ENCODE results near the gene CLEC11A. TPM values are rescaled to one million over a fixed set of nuclear protein-coding genes. Genes with fewer than 3 reads are reported as not detected.

CLEC11A gene
- total RNA-seq, 1 experiment from 2014 or later, result not detected

DNA sequence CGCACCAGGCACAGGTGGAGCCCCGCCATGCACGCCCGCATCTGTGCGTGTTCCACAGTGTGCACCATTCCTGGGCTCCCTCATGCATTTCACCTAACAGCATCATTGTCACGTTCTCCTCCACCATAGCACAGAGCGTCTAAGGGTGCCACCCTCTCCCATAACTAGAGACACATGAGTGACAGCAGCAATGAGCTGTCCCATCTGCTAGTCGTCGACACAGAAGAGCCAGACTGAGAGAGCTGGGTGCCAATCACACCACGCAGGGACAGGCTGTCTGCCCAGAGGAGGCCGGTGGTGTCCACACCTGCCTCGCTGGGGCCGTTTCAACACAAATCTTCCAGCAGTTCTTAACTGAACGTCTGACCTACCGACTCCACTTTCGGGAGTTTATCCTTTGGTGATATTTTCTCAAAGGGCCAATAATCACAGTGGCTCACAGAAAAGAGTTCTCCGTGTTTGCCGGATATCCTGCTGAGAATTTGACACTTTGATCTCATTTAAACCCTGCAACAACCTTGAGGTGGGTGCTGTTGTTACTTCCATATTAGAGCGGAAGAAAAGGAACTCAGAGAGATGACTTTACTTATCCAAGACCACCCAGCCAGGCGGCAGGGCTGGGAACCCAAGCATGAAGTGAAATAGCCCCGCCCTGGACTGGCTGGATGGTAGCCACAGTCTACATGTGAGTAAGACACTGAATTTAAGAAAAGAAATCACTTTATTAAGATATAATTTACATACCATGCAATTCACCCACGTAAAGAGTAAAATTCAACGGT is 16.2 kb downstream of the CLEC11A start:
- no peaks in the 10 kb centered on the region for H3K4me1 ChIP-seq (ENCODE audit: control insufficient read depth, insufficient read depth, low read length)
- H3K9me3 ChIP-seq (ENCODE audit: control insufficient read depth, insufficient read depth, low read depth, low read length), result no peaks in the 10 kb centered on the region
- BruUV-seq (replicated peaks), result no TSS peak
- POLR2A ChIA-PET, result no interaction called here
- peaks cover 2% of the 10 kb centered on the region; the same call in 1 of the 2 replicates for H3K27me3 ChIP-seq (ENCODE audit: control insufficient read depth, insufficient read depth, low read length)
- H3K27ac ChIP-seq (ENCODE audit: low read length), result no peak overlapping the region
- ATAC-seq (no peak), DNase-seq (ENCODE audit: low read depth, low spot score) (no peak)
- H3K36me3 ChIP-seq (ENCODE audit: control insufficient read depth, insufficient read depth, low read length), result no peaks in the 10 kb centered on the region
- TF ChIP-seq SIN3A (IDR thresholded peaks at IDR 0.05; ENCODE audit: borderline replicate concordance, insufficient read depth, low read depth, low read length) (no peak), TCF7L2 (IDR thresholded peaks at IDR 0.05; ENCODE audit: low read depth, low read length) (no peak), POLR2AphosphoS5 (IDR thresholded peaks at IDR 0.05; ENCODE audit: low read depth, low read length) (no peak)
- TF ChIP-seq, protein P1, sequence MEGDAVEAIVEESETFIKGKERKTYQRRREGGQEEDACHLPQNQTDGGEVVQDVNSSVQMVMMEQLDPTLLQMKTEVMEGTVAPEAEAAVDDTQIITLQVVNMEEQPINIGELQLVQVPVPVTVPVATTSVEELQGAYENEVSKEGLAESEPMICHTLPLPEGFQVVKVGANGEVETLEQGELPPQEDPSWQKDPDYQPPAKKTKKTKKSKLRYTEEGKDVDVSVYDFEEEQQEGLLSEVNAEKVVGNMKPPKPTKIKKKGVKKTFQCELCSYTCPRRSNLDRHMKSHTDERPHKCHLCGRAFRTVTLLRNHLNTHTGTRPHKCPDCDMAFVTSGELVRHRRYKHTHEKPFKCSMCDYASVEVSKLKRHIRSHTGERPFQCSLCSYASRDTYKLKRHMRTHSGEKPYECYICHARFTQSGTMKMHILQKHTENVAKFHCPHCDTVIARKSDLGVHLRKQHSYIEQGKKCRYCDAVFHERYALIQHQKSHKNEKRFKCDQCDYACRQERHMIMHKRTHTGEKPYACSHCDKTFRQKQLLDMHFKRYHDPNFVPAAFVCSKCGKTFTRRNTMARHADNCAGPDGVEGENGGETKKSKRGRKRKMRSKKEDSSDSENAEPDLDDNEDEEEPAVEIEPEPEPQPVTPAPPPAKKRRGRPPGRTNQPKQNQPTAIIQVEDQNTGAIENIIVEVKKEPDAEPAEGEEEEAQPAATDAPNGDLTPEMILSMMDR (IDR thresholded peaks at IDR 0.05), result no peak
- TF ChIP-seq, protein P2, sequence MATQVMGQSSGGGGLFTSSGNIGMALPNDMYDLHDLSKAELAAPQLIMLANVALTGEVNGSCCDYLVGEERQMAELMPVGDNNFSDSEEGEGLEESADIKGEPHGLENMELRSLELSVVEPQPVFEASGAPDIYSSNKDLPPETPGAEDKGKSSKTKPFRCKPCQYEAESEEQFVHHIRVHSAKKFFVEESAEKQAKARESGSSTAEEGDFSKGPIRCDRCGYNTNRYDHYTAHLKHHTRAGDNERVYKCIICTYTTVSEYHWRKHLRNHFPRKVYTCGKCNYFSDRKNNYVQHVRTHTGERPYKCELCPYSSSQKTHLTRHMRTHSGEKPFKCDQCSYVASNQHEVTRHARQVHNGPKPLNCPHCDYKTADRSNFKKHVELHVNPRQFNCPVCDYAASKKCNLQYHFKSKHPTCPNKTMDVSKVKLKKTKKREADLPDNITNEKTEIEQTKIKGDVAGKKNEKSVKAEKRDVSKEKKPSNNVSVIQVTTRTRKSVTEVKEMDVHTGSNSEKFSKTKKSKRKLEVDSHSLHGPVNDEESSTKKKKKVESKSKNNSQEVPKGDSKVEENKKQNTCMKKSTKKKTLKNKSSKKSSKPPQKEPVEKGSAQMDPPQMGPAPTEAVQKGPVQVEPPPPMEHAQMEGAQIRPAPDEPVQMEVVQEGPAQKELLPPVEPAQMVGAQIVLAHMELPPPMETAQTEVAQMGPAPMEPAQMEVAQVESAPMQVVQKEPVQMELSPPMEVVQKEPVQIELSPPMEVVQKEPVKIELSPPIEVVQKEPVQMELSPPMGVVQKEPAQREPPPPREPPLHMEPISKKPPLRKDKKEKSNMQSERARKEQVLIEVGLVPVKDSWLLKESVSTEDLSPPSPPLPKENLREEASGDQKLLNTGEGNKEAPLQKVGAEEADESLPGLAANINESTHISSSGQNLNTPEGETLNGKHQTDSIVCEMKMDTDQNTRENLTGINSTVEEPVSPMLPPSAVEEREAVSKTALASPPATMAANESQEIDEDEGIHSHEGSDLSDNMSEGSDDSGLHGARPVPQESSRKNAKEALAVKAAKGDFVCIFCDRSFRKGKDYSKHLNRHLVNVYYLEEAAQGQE (IDR thresholded peaks at IDR 0.05; ENCODE audit: insufficient read depth in 1 of 2, low read depth in 2 of 2, low read length in 1 of 2), result no peak
- intact Hi-C loops (cut with micrococcal nuclease; ENCODE audit: unreplicated experiment) (no loop called here), in situ Hi-C loops (cut with HindIII; ENCODE audit: low pct_unique_long_range_greater_than_20kb, low sequenced_read_pairs) (no loop called here)
- no peak overlapping the region for H3K4me3 ChIP-seq (ENCODE audit: low read depth in 2 of 2, low read length in 2 of 2)
- CTCF ChIA-PET, result no interaction called here

DNA sequence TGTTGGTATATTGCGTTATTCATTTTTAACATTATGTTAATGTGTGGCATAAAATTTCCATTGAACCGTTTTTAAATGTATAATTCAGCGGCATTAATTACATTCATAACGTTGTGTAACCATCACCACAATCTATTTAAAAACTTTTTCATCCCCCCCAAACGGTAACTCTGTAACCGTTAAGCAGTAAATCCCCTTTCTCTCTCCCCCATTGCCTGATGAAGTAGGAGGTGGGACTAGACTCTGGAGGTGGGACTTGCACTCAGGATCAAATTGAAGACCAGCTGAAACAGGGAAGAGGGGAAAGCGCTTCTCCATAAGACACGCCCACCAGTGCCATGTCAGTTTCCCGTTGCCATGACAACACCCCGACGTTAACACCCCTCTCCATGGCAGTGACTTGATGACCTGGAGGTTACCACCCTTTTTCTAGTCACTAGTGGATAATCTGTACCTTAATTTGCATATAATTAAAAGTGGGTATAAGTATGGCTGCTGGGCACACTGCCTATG is 16.8 kb downstream of the CLEC11A start:
- TF ChIP-seq, protein P2 (IDR thresholded peaks at IDR 0.05; ENCODE audit: insufficient read depth in 1 of 2, low read depth in 2 of 2, low read length in 1 of 2), result no peak
- TF ChIP-seq SIN3A (IDR thresholded peaks at IDR 0.05; ENCODE audit: borderline replicate concordance, insufficient read depth, low read depth, low read length) (no peak), POLR2AphosphoS5 (IDR thresholded peaks at IDR 0.05; ENCODE audit: low read depth, low read length) (no peak), TCF7L2 (IDR thresholded peaks at IDR 0.05; ENCODE audit: low read depth, low read length) (no peak)
- TF ChIP-seq, protein P1 (IDR thresholded peaks at IDR 0.05), result no peak
- ATAC-seq (no peak), DNase-seq (ENCODE audit: low read depth, low spot score) (no peak)
- POLR2A ChIA-PET, result no interaction called here
- H3K36me3 ChIP-seq (ENCODE audit: control insufficient read depth, insufficient read depth, low read length), result no peaks in the 10 kb centered on the region
- CTCF ChIA-PET, result no interaction called here
- H3K27ac ChIP-seq (ENCODE audit: low read length), result no peak overlapping the region
- in situ Hi-C loops (cut with HindIII; ENCODE audit: low pct_unique_long_range_greater_than_20kb, low sequenced_read_pairs) (no loop called here), intact Hi-C loops (cut with micrococcal nuclease; ENCODE audit: unreplicated experiment) (no loop called here)
- peaks cover 2% of the 10 kb centered on the region; the same call in 1 of the 2 replicates for H3K27me3 ChIP-seq (ENCODE audit: control insufficient read depth, insufficient read depth, low read length)
- BruUV-seq (replicated peaks), result no TSS peak
- H3K4me1 ChIP-seq (ENCODE audit: control insufficient read depth, insufficient read depth, low read length), result no peaks in the 10 kb centered on the region
- H3K4me3 ChIP-seq (ENCODE audit: low read depth in 2 of 2, low read length in 2 of 2), result no peak overlapping the region
- no peaks in the 10 kb centered on the region for H3K9me3 ChIP-seq (ENCODE audit: control insufficient read depth, insufficient read depth, low read depth, low read length)

Data from Panc1 (cell line).